Panc1 (cell line): ENCODE results near the gene CCDC18. TPM values are rescaled to one million over a fixed set of nuclear protein-coding genes. Genes with fewer than 3 reads are reported as not detected.

Source experiments
- ATAC-seq: fragments of 200-7000 bp; cut with Tn5 transposase; 2 replicates; pipeline ENCODE4 v1.9.1; 2020; ENCODE audit warnings: mild to moderate bottlenecking, moderate library complexity
- BruUV-seq: library from RNA; stranded (reverse); fragments of 400-500 nt; replicated peaks from 2 replicates; lab custom pipeline; 2021; lab: Mats Ljungman, UMichigan
- CTCF ChIA-PET: fragments of 300-600 bp; sonication (Branson Sonifier 250); formaldehyde crosslinking; loops from one replicate; lab custom pipeline; 2022; ENCODE audit warnings: antibody characterized with exemption; lab: Charles Lee
- POLR2A ChIA-PET: fragments of 300-600 bp; sonication (Branson Sonifier 250); formaldehyde crosslinking; loops from one replicate; lab custom pipeline; 2022; ENCODE audit warnings: antibody characterized with exemption; lab: Charles Lee
- DNase-seq: peaks from one replicate; pipeline ENCODE4 v3.0.0-alpha.2; 2010; ENCODE audit warnings: low read depth, low spot score
- H3K27ac ChIP-seq: 2 replicates; pipeline ENCODE4 v1.5.1; 2011; ENCODE audit warnings: mild to moderate bottlenecking, low read length, inconsistent platforms
- H3K27me3 ChIP-seq: fragments of 200-500 bp; sonication (Bioruptor generic); 2 replicates; pipeline ENCODE4 v1.6.0; 2014; ENCODE audit warnings: low read length, inconsistent platforms; ENCODE audit not compliant: control insufficient read depth, insufficient read depth
- H3K36me3 ChIP-seq: fragments of 200-500 bp; sonication (Bioruptor generic); 2 replicates; pipeline ENCODE4 v1.5.1; 2014; ENCODE audit warnings: inconsistent platforms, mild to moderate bottlenecking, low read length, moderate library complexity; ENCODE audit not compliant: control insufficient read depth, insufficient read depth
- H3K4me1 ChIP-seq: 2 replicates; pipeline ENCODE4 v1.5.1; 2011; ENCODE audit warnings: inconsistent platforms, mild to moderate bottlenecking, low read length, moderate library complexity; ENCODE audit not compliant: control insufficient read depth, insufficient read depth
- H3K4me3 ChIP-seq, 2 experiments: 2 replicates each; pipeline ENCODE4 v1.5.1; 2011 to 2012; ENCODE audit warnings: low read depth in 2 of 2, low read length in 2 of 2, mild to moderate bottlenecking in 2 of 2, inconsistent platforms in 1 of 2, moderate library complexity in 1 of 2
- H3K9me3 ChIP-seq: fragments of 200-500 bp; sonication (Bioruptor generic); 2 replicates; pipeline ENCODE4 v1.5.1; 2014; ENCODE audit warnings: low read depth, mild to moderate bottlenecking, inconsistent platforms, low read length, moderate library complexity; ENCODE audit not compliant: control insufficient read depth, insufficient read depth
- CTCF ChIP-seq: fragments of 450-650 bp; IDR thresholded peaks from 2 replicates; pipeline ENCODE4 v1.5.1; 2017; ENCODE audit warnings: mild to moderate bottlenecking
- POLR2AphosphoS5 ChIP-seq: IDR thresholded peaks from 2 replicates; pipeline ENCODE4 v1.6.1; 2012; ENCODE audit warnings: mild to moderate bottlenecking, low read depth, low read length, moderate library complexity
- REST ChIP-seq, 2 experiments: IDR thresholded peaks; 2 replicates each; pipeline ENCODE4 v1.6.1; 2011 to 2012; ENCODE audit warnings: low read depth in 2 of 2, control low read depth in 1 of 2, low read length in 1 of 2, mild to moderate bottlenecking in 1 of 2, moderate library complexity in 1 of 2; ENCODE audit not compliant: insufficient read depth in 1 of 2
- SIN3A ChIP-seq: IDR thresholded peaks from 2 replicates; pipeline ENCODE4 v1.6.1; 2012; ENCODE audit warnings: low read depth, mild to moderate bottlenecking, low read length, moderate library complexity, borderline replicate concordance; ENCODE audit not compliant: insufficient read depth
- TCF7L2 ChIP-seq: IDR thresholded peaks from 2 replicates; pipeline ENCODE4 v1.6.1; 2011; ENCODE audit warnings: mild to moderate bottlenecking, low read depth, low read length, inconsistent platforms
- in situ Hi-C: cut with HindIII; loops from 2 replicates; pipeline ENCODE4 v1.10.0; 2016; ENCODE audit warnings: low sequenced_read_pairs, low pct_unique_long_range_greater_than_20kb
- intact Hi-C: fragments of 100-400 bp; cut with micrococcal nuclease; formaldehyde crosslinking; loops from one replicate; pipeline ENCODE4 v1.10.0; 2022; ENCODE audit not compliant: unreplicated experiment
- total RNA-seq: library from RNA; stranded (reverse); gene quantifications from one replicate; pipeline ENCODE4 v1.2.1, GENCODE V29; 2021; ENCODE audit not compliant: unreplicated experiment

CCDC18 gene
- total RNA-seq, 1 experiment from 2014 or later = 11.6 TPM

- DNase-seq (no peak), ATAC-seq (no peak)
- TF ChIP-seq SIN3A (no peak), TCF7L2 (no peak), REST (IDR thresholded peaks at IDR 0.05; ENCODE audit: insufficient read depth in 1 of 2, low read depth in 2 of 2, low read length in 1 of 2) (no peak), POLR2AphosphoS5 (no peak), CTCF (no peak)
- intact Hi-C loops (no loop called here), in situ Hi-C loops (no loop called here)
- H3K27me3 ChIP-seq = no peaks in the 10 kb centered on the region
- H3K27ac ChIP-seq = no peak overlapping the region
- POLR2A ChIA-PET = no interaction called here
- no TSS peak for BruUV-seq
- peaks cover 9% of the 10 kb centered on the region; the same call in 1 of the 2 replicates for H3K36me3 ChIP-seq
- no peaks in the 10 kb centered on the region for H3K9me3 ChIP-seq
- CTCF ChIA-PET = no interaction called here
- no peaks in the 10 kb centered on the region; the same call in 1 of the 2 replicates for H3K4me1 ChIP-seq
- H3K4me3 ChIP-seq = no peak overlapping the region
Measured at GRCh38 chr1:93142161-93142560, 38.4 kb upstream of the CCDC18 start.

- in situ Hi-C loops (no loop called here), intact Hi-C loops (no loop called here)
- CTCF ChIA-PET = interaction anchor here (0.6 kb wide), 1 partner anchor 15 kb away, joined by 5 read pairs; no protein-coding TSS in a partner anchor
- H3K27me3 ChIP-seq = no peaks in the 10 kb centered on the region
- BruUV-seq = no TSS peak
- POLR2A ChIA-PET = no interaction called here
- ATAC-seq (no peak), DNase-seq (no peak)
- no peaks in the 10 kb centered on the region; the same call in 1 of the 2 replicates for H3K4me1 ChIP-seq
- no peaks in the 10 kb centered on the region for H3K9me3 ChIP-seq
- peaks cover 4% of the 10 kb centered on the region; the same call in 1 of the 2 replicates for H3K36me3 ChIP-seq
- H3K27ac ChIP-seq = no peak overlapping the region
- no peak for TF ChIP-seq REST (IDR thresholded peaks at IDR 0.05; ENCODE audit: insufficient read depth in 1 of 2, low read depth in 2 of 2, low read length in 1 of 2)
- TF ChIP-seq TCF7L2 = no peak
- no peak for TF ChIP-seq POLR2AphosphoS5
- no peak for TF ChIP-seq SIN3A
- TF ChIP-seq CTCF = no peak
- no peak overlapping the region for H3K4me3 ChIP-seq
Measured at GRCh38 chr1:93143136-93143535, 37.4 kb upstream of the CCDC18 start.
